NOMO-1 treated with dmso at 0.1 percent for 144 hours (cell line): Measurements from ENCODE around the gene ARL5C.

Experiments used
- DNase-seq: peaks from one replicate; lab custom pipeline; 2025; ENCODE audit not compliant: unreplicated experiment; lab: John Stamatoyannopoulos, UW

Gene ARL5C

GRCh38 chr17:39165841-39166349, at the start of gene ARL5C:
TSS of gene ARL5C (minus strand) at chr17:39166161. CDS start at chr17:39165760, 401 bp downstream.
- no peak for DNase-seq

GRCh38 chr17:39213852-39214251, 47.9 kb upstream of the ARL5C start:
- no peak for DNase-seq

GRCh38 chr17:39212841-39213480, 47.0 kb upstream of the ARL5C start:
- no peak for DNase-seq

- DNase-seq = no peak
Measured at GRCh38 chr17:39212195-39212810, 46.3 kb upstream of the ARL5C start.

GRCh38 chr17:39210093-39210434, 44.1 kb upstream of the ARL5C start:
- no peak for DNase-seq

- DNase-seq = no peak
Measured at GRCh38 chr17:39209317-39210092, 43.5 kb upstream of the ARL5C start.

GRCh38 chr17:39208893-39209292, 42.9 kb upstream of the ARL5C start:
- no peak for DNase-seq

GRCh38 chr17:39208136-39208535, 42.2 kb upstream of the ARL5C start:
- no peak for DNase-seq

- DNase-seq = no peak
Measured at GRCh38 chr17:39205112-39205526, 39.2 kb upstream of the ARL5C start.

- no peak for DNase-seq
Measured at GRCh38 chr17:39204245-39204644, 38.3 kb upstream of the ARL5C start.

- no peak for DNase-seq
Measured at GRCh38 chr17:39200957-39201510, 35.1 kb upstream of the ARL5C start.

GRCh38 chr17:39200070-39200879, 34.3 kb upstream of the ARL5C start, which contains the start of gene RPL19:
TSS of gene RPL19 (plus strand) at chr17:39200283. CDS start at chr17:39200345, 62 bp downstream.
- DNase-seq = no peak

GRCh38 chr17:39199820-39200069, 33.8 kb upstream of the ARL5C start:
- peak; percentile 93 for DNase-seq

- no peak for DNase-seq
Measured at GRCh38 chr17:39198186-39198566, 32.2 kb upstream of the ARL5C start.

GRCh38 chr17:39197380-39198185, 31.6 kb upstream of the ARL5C start, which contains the start of gene CACNB1:
TSS of gene CACNB1 (minus strand) at chr17:39197669. CDS start at chr17:39197495, 174 bp downstream.
- DNase-seq = peak; percentile 52

GRCh38 chr17:39196808-39197291, 30.9 kb upstream of the ARL5C start:
- DNase-seq = peak; percentile 37

- no peak for DNase-seq
Measured at GRCh38 chr17:39196241-39196807, 30.4 kb upstream of the ARL5C start.

- DNase-seq = no peak
Measured at GRCh38 chr17:39195568-39196160, 29.7 kb upstream of the ARL5C start.

GRCh38 chr17:39194985-39195524, 29.1 kb upstream of the ARL5C start:
- no peak for DNase-seq
